ENCODE results near the gene EPHA8.

The EPHA8 gene

GRCh38 chr1:22562584-22563583, at the start of gene EPHA8:
Gene EPHA8, plus strand, starts transcription at chr1:22563489. Its CDS starts 147 bp downstream, at chr1:22563636.
- DNase-seq = peak; percentile 24

- no peak for DNase-seq
Measured at GRCh38 chr1:22516906-22517571, 46.2 kb upstream of the EPHA8 start.

GRCh38 chr1:22517956-22518355, 45.3 kb upstream of the EPHA8 start:
- no peak for DNase-seq

GRCh38 chr1:22518379-22518778, 44.9 kb upstream of the EPHA8 start:
- DNase-seq = peak; percentile 24

GRCh38 chr1:22520871-22521270, 42.4 kb upstream of the EPHA8 start:
- DNase-seq = no peak

- no peak for DNase-seq
Measured at GRCh38 chr1:22521692-22522091, 41.6 kb upstream of the EPHA8 start.

- no peak for DNase-seq
Measured at GRCh38 chr1:22522221-22522743, 41.0 kb upstream of the EPHA8 start.

- DNase-seq = no peak
Measured at GRCh38 chr1:22524481-22524880, 38.8 kb upstream of the EPHA8 start.

- no peak for DNase-seq
Measured at GRCh38 chr1:22525211-22525610, 38.1 kb upstream of the EPHA8 start.

GRCh38 chr1:22525646-22526045, 37.6 kb upstream of the EPHA8 start:
- DNase-seq = no peak

GRCh38 chr1:22526098-22526497, 37.2 kb upstream of the EPHA8 start:
- no peak for DNase-seq

- DNase-seq = no peak
Measured at GRCh38 chr1:22526677-22527076, 36.6 kb upstream of the EPHA8 start.

- DNase-seq = no peak
Measured at GRCh38 chr1:22527122-22527521, 36.2 kb upstream of the EPHA8 start.

- DNase-seq = peak; percentile 66
Measured at GRCh38 chr1:22527555-22528296, 35.6 kb upstream of the EPHA8 start.

GRCh38 chr1:22528451-22528850, 34.8 kb upstream of the EPHA8 start:
- DNase-seq = no peak

- DNase-seq = no peak
Measured at GRCh38 chr1:22529901-22530621, 33.2 kb upstream of the EPHA8 start.

- no peak for DNase-seq
Measured at GRCh38 chr1:22530715-22531114, 32.6 kb upstream of the EPHA8 start.

- DNase-seq = no peak
Measured at GRCh38 chr1:22531251-22531650, 32.0 kb upstream of the EPHA8 start.

GRCh38 chr1:22533244-22533895, 29.9 kb upstream of the EPHA8 start:
- DNase-seq = peak; percentile 84

GRCh38 chr1:22534951-22535350, 28.3 kb upstream of the EPHA8 start:
- no peak for DNase-seq

GRCh38 chr1:22535399-22535798, 27.9 kb upstream of the EPHA8 start:
- DNase-seq = no peak

GRCh38 chr1:22536506-22536905, 26.8 kb upstream of the EPHA8 start:
- no peak for DNase-seq

Data from NCI-H1092 (cell line).